Stimulated activated naive CD8-positive, alpha-beta T cell treated with anti-CD3 and anti-CD28 coated beads, Interleukin-15, amount 100 ng/mL, for 72 hours (primary cell): ENCODE results near the gene PLCH1.

Experiments
- ATAC-seq: fragments of 150-1000 bp; cut with Tn5 transposase; 2 replicates; pipeline ENCODE4 v1.10.0; 2021; ENCODE audit warnings: mild to moderate bottlenecking, moderate library complexity
- DNase-seq, 2 donors: peaks; one replicate each; pipeline ENCODE4 v3.0.0; 2021 to 2022
- H3K27ac Mint-ChIP-seq, 2 donors: one replicate each; pipeline ENCODE4 v1.8.0; 2022; ENCODE audit warnings: mild to moderate bottlenecking in 2 of 2, mixed read lengths in 2 of 2, moderate library complexity in 2 of 2
- H3K27me3 Mint-ChIP-seq: one replicate; pipeline ENCODE4 v1.8.0; 2022; ENCODE audit warnings: mixed read lengths
- H3K4me1 Mint-ChIP-seq: one replicate; pipeline ENCODE4 v1.8.0; 2022; ENCODE audit warnings: mild to moderate bottlenecking, mixed read lengths
- H3K4me3 Mint-ChIP-seq, 2 donors: one replicate each; pipeline ENCODE4 v1.8.0; 2022; ENCODE audit warnings: mild to moderate bottlenecking in 2 of 2, mixed read lengths in 2 of 2, moderate library complexity in 1 of 2
- H3K9me3 Mint-ChIP-seq, 2 donors: one replicate each; pipeline ENCODE4 v1.8.0; 2022; ENCODE audit warnings: mixed read lengths in 2 of 2

The PLCH1 gene

DNA sequence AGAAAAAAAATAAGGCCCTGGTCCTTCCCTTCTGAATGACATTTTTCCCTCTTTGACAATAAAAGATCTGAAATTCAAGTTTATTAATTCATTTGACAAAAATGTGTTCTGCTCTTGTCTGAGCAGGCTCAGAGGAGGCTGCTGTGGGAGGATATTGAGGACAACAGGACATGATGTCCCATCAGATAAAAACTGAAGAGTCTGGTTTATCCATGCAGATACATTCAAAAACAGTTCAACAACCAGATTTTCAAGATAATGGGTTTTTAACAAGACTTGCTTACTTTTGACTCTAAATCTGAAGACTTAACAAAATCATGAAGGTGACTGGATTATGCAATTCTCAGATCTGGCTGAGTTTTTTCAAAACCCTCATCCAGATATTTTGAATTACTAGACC, 414.5 kb downstream of the PLCH1 start:
- H3K27me3 Mint-ChIP-seq, result no peaks in the 10 kb centered on the region
- H3K27ac Mint-ChIP-seq, result peak overlapping the region in 1 of 2 donors; percentile 19
- no peaks in the 10 kb centered on the region for H3K9me3 Mint-ChIP-seq
- ATAC-seq (no peak), DNase-seq (no peak)
- H3K4me3 Mint-ChIP-seq, result no peak overlapping the region
- H3K4me1 Mint-ChIP-seq, result peaks cover 9% of the 10 kb centered on the region

GRCh38 chr3:155329513-155330048, 415.3 kb downstream of the PLCH1 start:
- no peak overlapping the region for H3K27ac Mint-ChIP-seq
- H3K4me3 Mint-ChIP-seq, result no peak overlapping the region
- peaks cover 2% of the 10 kb centered on the region for H3K4me1 Mint-ChIP-seq
- DNase-seq (no peak), ATAC-seq (no peak)
- no peaks in the 10 kb centered on the region for H3K9me3 Mint-ChIP-seq
- H3K27me3 Mint-ChIP-seq, result no peaks in the 10 kb centered on the region

- ATAC-seq, result no peak
- no peaks in the 10 kb centered on the region for H3K9me3 Mint-ChIP-seq
These were observed 417.0 kb downstream of the PLCH1 start for GRCh38 chr3:155327871-155328270.

GRCh38 chr3:155327430-155327829, 417.4 kb downstream of the PLCH1 start:
- H3K9me3 Mint-ChIP-seq, result no peaks in the 10 kb centered on the region
- H3K27me3 Mint-ChIP-seq, result no peaks in the 10 kb centered on the region
- H3K4me1 Mint-ChIP-seq, result no peaks in the 10 kb centered on the region
- DNase-seq (no peak), ATAC-seq (no peak)
- H3K4me3 Mint-ChIP-seq, result no peak overlapping the region
- H3K27ac Mint-ChIP-seq, result no peak overlapping the region

More at GRCh38 chr3:155327871-155328270, 417.0 kb downstream of the PLCH1 start:
- H3K27me3 Mint-ChIP-seq, result no peaks in the 10 kb centered on the region
- H3K4me3 Mint-ChIP-seq, result no peak overlapping the region
- no peaks in the 10 kb centered on the region for H3K4me1 Mint-ChIP-seq
- no peak overlapping the region for H3K27ac Mint-ChIP-seq
- no peak for DNase-seq

- Mint-ChIP-seq H3K4me1 (no peaks in the 10 kb centered on the region), H3K9me3 (no peaks in the 10 kb centered on the region), H3K27ac (no peak overlapping the region), H3K4me3 (no peak overlapping the region), H3K27me3 (no peaks in the 10 kb centered on the region)
- no peak for DNase-seq
- no peak for ATAC-seq
These were observed 418.0 kb downstream of the PLCH1 start for GRCh38 chr3:155326901-155327300.

DNA sequence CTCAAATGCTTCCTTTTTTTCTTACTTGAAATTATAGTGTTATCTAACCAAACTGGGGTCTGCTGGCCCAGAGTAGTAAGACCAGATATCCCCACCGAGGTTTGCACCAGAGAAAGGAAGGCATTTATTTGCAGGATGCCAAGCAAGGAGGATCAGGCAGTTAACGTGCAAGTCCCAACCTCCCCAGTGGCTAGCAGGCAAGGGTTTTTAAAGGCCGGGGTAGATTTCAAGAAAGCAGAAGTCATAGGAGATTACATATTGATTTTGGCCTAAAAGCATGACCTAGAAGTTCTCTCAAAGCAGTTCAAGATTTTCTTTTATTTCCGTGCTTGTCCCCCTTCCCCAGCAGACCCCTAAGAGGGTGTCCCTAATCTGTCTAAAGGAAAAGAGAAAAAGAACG, 418.6 kb downstream of the PLCH1 start:
- Mint-ChIP-seq H3K4me1 (no peaks in the 10 kb centered on the region), H3K27me3 (no peaks in the 10 kb centered on the region), H3K27ac (no peak overlapping the region), H3K4me3 (no peak overlapping the region), H3K9me3 (no peaks in the 10 kb centered on the region)
- ATAC-seq (no peak), DNase-seq (no peak)
